IMR-90 (cell line): Measurements from ENCODE around the gene PLD4. TPM values are rescaled to one million over a fixed set of nuclear protein-coding genes. Genes with fewer than 3 reads are reported as not detected.
A peak's percentile ranks its signal among the peaks of the same experiment; 100 is the strongest.

ENCODE experiments used
- ATAC-seq: fragments of 200-7000 bp; cut with Tn5 transposase; 2 replicates; pipeline ENCODE4 v1.9.1; 2020; ENCODE audit warnings: low read depth, mild to moderate bottlenecking, moderate library complexity
- BruUV-seq: library from RNA; stranded (reverse); fragments of 400-500 nt; replicated peaks from 2 replicates; lab custom pipeline; 2021; lab: Mats Ljungman, UMichigan
- CTCF ChIA-PET: fragments of 300-600 bp; formaldehyde crosslinking; extraction: SDS; loops from one replicate; lab custom pipeline; 2021; ENCODE audit warnings: antibody characterized with exemption; lab: Yijun Ruan, JAX
- POLR2A ChIA-PET: fragments of 300-600 bp; sonication (Branson Sonifier 250); formaldehyde crosslinking; loops from one replicate; lab custom pipeline; 2022; ENCODE audit warnings: antibody characterized with exemption; ENCODE audit not compliant: unreplicated experiment; lab: Charles Lee
- DNase-seq: peaks from one replicate; pipeline ENCODE4 v3.0.0; 2013
- H2AFZ ChIP-seq: replicated peaks from 2 replicates; pipeline ENCODE3; 2013; ENCODE audit warnings: low read length, mild to moderate bottlenecking; ENCODE audit not compliant: poor library complexity
- H2AK5ac ChIP-seq: 2 replicates; pipeline ENCODE4 v1.6.1; 2013; ENCODE audit warnings: low read depth, low read length, inconsistent platforms
- H2AK9ac ChIP-seq: replicated peaks from 2 replicates; pipeline ENCODE3; 2013; ENCODE audit warnings: mild to moderate bottlenecking, low read depth, low read length, moderate library complexity; ENCODE audit not compliant: poor library complexity
- H2BK120ac ChIP-seq: 2 replicates; pipeline ENCODE4 v1.6.1; 2013; ENCODE audit warnings: low read depth, low read length, inconsistent platforms
- H2BK15ac ChIP-seq: 3 replicates; pipeline ENCODE4 v1.6.1; 2013; ENCODE audit warnings: low read depth, low read length, inconsistent platforms
- H2BK20ac ChIP-seq: 2 replicates; pipeline ENCODE4 v1.6.1; 2013; ENCODE audit warnings: low read depth, mild to moderate bottlenecking, inconsistent platforms, low read length, moderate library complexity
- H2BK5ac ChIP-seq: 2 replicates; pipeline ENCODE4 v1.6.1; 2013; ENCODE audit warnings: mild to moderate bottlenecking, low read depth, low read length, inconsistent platforms; ENCODE audit not compliant: poor library complexity, severe bottlenecking
- H3K14ac ChIP-seq: replicated peaks from 2 replicates; pipeline ENCODE4 v1.6.1; 2013; ENCODE audit warnings: low read depth, low read length, inconsistent platforms
- H3K18ac ChIP-seq: 2 replicates; pipeline ENCODE4 v1.6.1; 2013; ENCODE audit warnings: low read depth, low read length, control low read depth
- H3K23ac ChIP-seq: 2 replicates; pipeline ENCODE4 v1.6.1; 2013; ENCODE audit warnings: low read depth, low read length, inconsistent platforms
- H3K27ac ChIP-seq: 2 replicates; pipeline ENCODE4 v1.5.1; 2013; ENCODE audit warnings: mild to moderate bottlenecking, control low read depth, low read length; ENCODE audit not compliant: insufficient read depth
- H3K27me3 ChIP-seq: 2 replicates; pipeline ENCODE4 v1.6.1; 2013; ENCODE audit warnings: low read length; ENCODE audit not compliant: control insufficient read depth, insufficient read depth
- H3K36me3 ChIP-seq: 2 replicates; pipeline ENCODE4 v1.6.1; 2013; ENCODE audit warnings: low read length, mixed read lengths; ENCODE audit not compliant: control insufficient read depth, insufficient read depth
- H3K4ac ChIP-seq: 2 replicates; pipeline ENCODE4 v1.6.1; 2013; ENCODE audit warnings: low read depth, low read length, inconsistent platforms
- H3K4me1 ChIP-seq: 2 replicates; pipeline ENCODE4 v1.6.1; 2013; ENCODE audit warnings: low read length, mixed read lengths; ENCODE audit not compliant: control insufficient read depth, insufficient read depth
- H3K4me2 ChIP-seq: 2 replicates; pipeline ENCODE4 v1.6.1; 2013; ENCODE audit warnings: low read depth, mild to moderate bottlenecking, control low read depth, low read length, moderate library complexity
- H3K4me3 ChIP-seq: 2 replicates; pipeline ENCODE4 v1.5.1; 2013; ENCODE audit warnings: low read depth, mild to moderate bottlenecking, control low read depth, low read length, moderate library complexity; ENCODE audit not compliant: insufficient read depth
- H3K56ac ChIP-seq: 2 replicates; pipeline ENCODE4 v1.6.1; 2013; ENCODE audit warnings: low read length, inconsistent platforms; ENCODE audit not compliant: insufficient read depth; ENCODE audit errors: extremely low read depth
- H3K79me1 ChIP-seq, 2 experiments: 2 replicates each; pipeline ENCODE4 v1.6.1; 2013; ENCODE audit warnings: low read length in 2 of 2, inconsistent platforms in 1 of 2, low read depth in 1 of 2
- H3K9ac ChIP-seq: 2 replicates; pipeline ENCODE4 v1.6.1; 2013; ENCODE audit warnings: low read depth, low read length, control low read depth
- H3K9me1 ChIP-seq: 2 replicates; pipeline ENCODE4 v1.6.1; 2013; ENCODE audit warnings: low read length, inconsistent platforms; ENCODE audit not compliant: insufficient read depth
- H3K9me3 ChIP-seq: 2 replicates; pipeline ENCODE4 v1.6.1; 2013; ENCODE audit warnings: low read length; ENCODE audit not compliant: control insufficient read depth, insufficient read depth
- H4K20me1 ChIP-seq: 2 replicates; pipeline ENCODE4 v1.6.1; 2013; ENCODE audit warnings: low read length, inconsistent platforms; ENCODE audit not compliant: insufficient read depth
- H4K5ac ChIP-seq: 2 replicates; pipeline ENCODE4 v1.6.1; 2013; ENCODE audit warnings: mild to moderate bottlenecking, low read depth, low read length, control low read depth
- H4K8ac ChIP-seq, 2 experiments: 2 replicates each; pipeline ENCODE4 v1.6.1; 2013; ENCODE audit warnings: low read depth in 2 of 2, low read length in 2 of 2, control low read depth in 1 of 2, inconsistent platforms in 1 of 2
- H4K91ac ChIP-seq: 2 replicates; pipeline ENCODE4 v1.6.1; 2013; ENCODE audit warnings: low read depth, low read length, inconsistent platforms; ENCODE audit not compliant: insufficient read depth
- BHLHE40 ChIP-seq: fragments of 150-350 bp; IDR thresholded peaks from 2 replicates; pipeline ENCODE4 v1.6.1; 2016; ENCODE audit warnings: mild to moderate bottlenecking, low read depth, low read length
- CHD1 ChIP-seq: IDR thresholded peaks from 2 replicates; pipeline ENCODE4 v1.6.1; 2012; ENCODE audit warnings: low read depth, low read length, improper control_type of control experiment
- CTCF ChIP-seq: conservative IDR thresholded peaks from 2 replicates; pipeline ENCODE4 v1.5.1; 2012; ENCODE audit warnings: mild to moderate bottlenecking, low read depth, low read length, improper control_type of control experiment
- ELK1 ChIP-seq: fragments of 150-350 bp; IDR thresholded peaks from 2 replicates; pipeline ENCODE4 v1.6.1; 2016; ENCODE audit warnings: low read depth, mild to moderate bottlenecking, low read length, moderate library complexity, borderline replicate concordance
- FOS ChIP-seq: fragments of 150-350 bp; IDR thresholded peaks from 2 replicates; pipeline ENCODE4 v1.6.1; 2016; ENCODE audit warnings: low read depth, low read length
- MAFK ChIP-seq: IDR thresholded peaks from 2 replicates; pipeline ENCODE4 v1.6.1; 2012; ENCODE audit warnings: low read depth, low read length, improper control_type of control experiment
- MXI1 ChIP-seq: IDR thresholded peaks from 2 replicates; pipeline ENCODE4 v1.6.1; 2012; ENCODE audit warnings: low read depth, mild to moderate bottlenecking, low read length, moderate library complexity, borderline replicate concordance
- NFE2L2 ChIP-seq: fragments of 150-350 bp; IDR thresholded peaks from 2 replicates; pipeline ENCODE4 v1.6.1; 2016; ENCODE audit warnings: low read depth, mild to moderate bottlenecking, low read length
- POLR2A ChIP-seq: IDR thresholded peaks from 2 replicates; pipeline ENCODE4 v1.6.1; 2012; ENCODE audit warnings: mild to moderate bottlenecking, low read depth, low read length
- RAD21 ChIP-seq: IDR thresholded peaks from 2 replicates; pipeline ENCODE4 v1.6.1; 2012; ENCODE audit warnings: low read length, improper control_type of control experiment
- RCOR1 ChIP-seq: IDR thresholded peaks from 2 replicates; pipeline ENCODE4 v1.6.1; 2012; ENCODE audit warnings: mild to moderate bottlenecking, low read length, improper control_type of control experiment; ENCODE audit not compliant: insufficient replicate concordance
- RFX5 ChIP-seq: IDR thresholded peaks from 2 replicates; pipeline ENCODE4 v1.8.0; 2012; ENCODE audit warnings: low read depth, mild to moderate bottlenecking, low read length, moderate library complexity
- SMC3 ChIP-seq: fragments of 150-350 bp; IDR thresholded peaks from 2 replicates; pipeline ENCODE4 v1.6.1; 2016; ENCODE audit warnings: low read depth, mild to moderate bottlenecking, antibody characterized with exemption, low read length, moderate library complexity
- WGBS, 2 experiments: methylation state at CpG; one replicate each; pipeline versions ENCODE4 v1.1.5 to v1.1.7; 2013; ENCODE audit warnings: missing lambda C conversion rate in 2 of 2; ENCODE audit not compliant: insufficient read length in 1 of 2; ENCODE audit errors: extremely low coverage in 2 of 2; 5-methylcytosine and 5-hydroxymethylcytosine counted together
- dilution Hi-C: fragments of 300-500 bp; cut with HindIII; formaldehyde crosslinking; loops from one replicate; pipeline ENCODE4 v1.14.3; 2018; ENCODE audit warnings: low sequenced_read_pairs; ENCODE audit not compliant: unreplicated experiment
- in situ Hi-C: fragments of 300-500 bp; cut with MboI; formaldehyde crosslinking; loops from 3 replicates; pipeline ENCODE4 v1.14.3; 2019; ENCODE audit warnings: low sequenced_read_pairs, inconsistent platforms, mixed read lengths
- intact Hi-C: fragments of 100-400 bp; cut with micrococcal nuclease; formaldehyde crosslinking; loops from 2 replicates; pipeline ENCODE4 v1.10.0; 2022
- polyA plus RNA-seq, 3 experiments: library from polyadenylated mRNA; depleted of rRNA; stranded (reverse); fragments of >200 nt; gene quantifications; 2 replicates each; pipeline ENCODE4 v1.2.3, GENCODE V29; 2012; ENCODE audit warnings: low replicate concordance in 1 of 3
- total RNA-seq: library from RNA; depleted of rRNA; stranded (reverse); fragments of >200 nt; gene quantifications from 2 replicates; pipeline ENCODE4 v1.2.3, GENCODE V29; 2012
- TF ChIP-seq, protein P1 (sequence below): fragments of 150-350 bp; IDR thresholded peaks from 2 replicates; pipeline ENCODE4 v1.6.1; 2017; ENCODE audit warnings: mild to moderate bottlenecking, antibody characterized with exemption, low read length, low read depth

PLD4 gene
- total and polyA plus RNA-seq, 2 of the 4 experiments (the other 2 are of a cell fraction) = 0.05 TPM; not detected in 1

GRCh38 chr14:104976198-104977007 is 51.7 kb downstream of the PLD4 start:
- Histone ChIP-seq H3K4me2 (no peak overlapping the region), H3K56ac (no peak overlapping the region), H3K36me3 (no peaks in the 10 kb centered on the region), H2AK5ac (peak overlapping the region; percentile 74; the same call in 1 of the 2 replicates), H4K5ac (no peak overlapping the region), H3K79me1 (peaks cover 0 to 3% of the 10 kb centered on the region in 2 experiments; a peak in 1 of 4 replicates), H3K14ac (no peak overlapping the region), H3K27ac (no peak overlapping the region), H4K8ac (no peak overlapping the region), H4K20me1 (0 out of 2 replicates have a peak, but pooled peaks cover 3% of the 10 kb centered on the region), H2BK15ac (no peak overlapping the region), H3K4ac (no peak overlapping the region), H3K9ac (no peak overlapping the region), H3K4me3 (no peak overlapping the region), H4K91ac (no peak overlapping the region), H3K18ac (no peak overlapping the region), H3K27me3 (no peaks in the 10 kb centered on the region), H3K23ac (no peak overlapping the region), H2BK5ac (no peak overlapping the region), H3K9me1 (peaks cover 14% of the 10 kb centered on the region), H2AK9ac (peak overlapping the region; percentile 17), H2BK20ac (no peak overlapping the region), H2AFZ (peak overlapping the region; percentile 70), H3K4me1 (peaks cover 31% of the 10 kb centered on the region), H3K9me3 (no peaks in the 10 kb centered on the region), H2BK120ac (no peak overlapping the region)
- in situ Hi-C loops (no loop called here), intact Hi-C loops (loop anchor here (1.0 to 2.0 kb wide), 2 partner anchors 44 to 69 kb away; partner anchors contain the start of gene CDCA4), dilution Hi-C loops (no loop called here)
- ATAC-seq = peak; percentile 43
- DNase-seq = peak; percentile 72
- no TSS peak for BruUV-seq
- POLR2A ChIA-PET = no interaction called here
- CTCF ChIA-PET = interaction anchor here (1.3 to 4.1 kb wide), 2 partner anchors 69 kb away, joined by 4 to 21 read pairs; no protein-coding TSS in a partner anchor
- 12% methylated on average over 10 of the region's 21 CpGs; no CpG with 5 or more reads in 1 of the 2 experiments for WGBS, 2 experiments
- no peak for TF ChIP-seq MXI1
- no peak for TF ChIP-seq RFX5
- no peak for TF ChIP-seq NFE2L2
- no peak for TF ChIP-seq CHD1
- peak; percentile 96 for TF ChIP-seq RAD21
- no peak for TF ChIP-seq FOS
- TF ChIP-seq BHLHE40 = no peak
- no peak for TF ChIP-seq RCOR1
- TF ChIP-seq SMC3 = peak; percentile 98
- TF ChIP-seq CTCF = peak; percentile 97
- TF ChIP-seq, protein P1, sequence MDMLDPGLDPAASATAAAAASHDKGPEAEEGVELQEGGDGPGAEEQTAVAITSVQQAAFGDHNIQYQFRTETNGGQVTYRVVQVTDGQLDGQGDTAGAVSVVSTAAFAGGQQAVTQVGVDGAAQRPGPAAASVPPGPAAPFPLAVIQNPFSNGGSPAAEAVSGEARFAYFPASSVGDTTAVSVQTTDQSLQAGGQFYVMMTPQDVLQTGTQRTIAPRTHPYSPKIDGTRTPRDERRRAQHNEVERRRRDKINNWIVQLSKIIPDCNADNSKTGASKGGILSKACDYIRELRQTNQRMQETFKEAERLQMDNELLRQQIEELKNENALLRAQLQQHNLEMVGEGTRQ = no peak
- TF ChIP-seq MAFK = no peak
- no peak for TF ChIP-seq ELK1
- TF ChIP-seq POLR2A = 0 out of 2 replicates have a peak, but pooled peaks have one; percentile 35
